Keratinocyte (primary cell): ENCODE data around the gene DMXL1. TPM values are rescaled to one million over a fixed set of nuclear protein-coding genes. Genes with fewer than 3 reads are reported as not detected.

Source experiments
- DNase-seq: peaks from one replicate; pipeline ENCODE4 v3.0.0-alpha.2; 2011; ENCODE audit warnings: low read depth, missing footprints, low spot score
- FAIRE-seq: peaks from 2 replicates; lab custom pipeline; 2011; peaks lifted over from hg19 to GRCh38; lab: Jason Lieb, UNC
- H2AFZ ChIP-seq: 2 replicates; pipeline ENCODE4 v1.6.0; 2012; ENCODE audit warnings: low read length, control low read depth, inconsistent platforms; ENCODE audit not compliant: control insufficient read depth
- H3K27ac ChIP-seq: 2 replicates; pipeline ENCODE4 v1.5.1; 2011; ENCODE audit warnings: low read length; ENCODE audit not compliant: control insufficient read depth, insufficient read depth
- H3K27me3 ChIP-seq: 3 replicates; pipeline ENCODE4 v1.6.0; 2011; ENCODE audit warnings: low read length; ENCODE audit not compliant: control insufficient read depth, insufficient read depth; ENCODE audit errors: extremely low read depth
- H3K36me3 ChIP-seq, 2 experiments: 2 replicates in 1 of 2; 3 replicates in 1 of 2; pipeline ENCODE4 v1.5.1; 2011; ENCODE audit warnings: low read length in 2 of 2, mild to moderate bottlenecking in 1 of 2; ENCODE audit not compliant: control insufficient read depth in 2 of 2, insufficient read depth in 2 of 2; ENCODE audit errors: extremely low read depth in 1 of 2
- H3K4me1 ChIP-seq: 3 replicates; pipeline ENCODE4 v1.5.1; 2011; ENCODE audit warnings: low read length; ENCODE audit not compliant: control insufficient read depth, insufficient read depth; ENCODE audit errors: extremely low read depth
- H3K4me2 ChIP-seq: 3 replicates; pipeline ENCODE4 v1.6.0; 2011; ENCODE audit warnings: low read depth, low read length; ENCODE audit not compliant: control insufficient read depth, insufficient read depth; ENCODE audit errors: extremely low read depth
- H3K4me3 ChIP-seq, 3 experiments: fragments of 200-600 bp in 1 of 3; sonication (generic) in 1 of 3; 2 replicates in 2 of 3; 3 replicates in 1 of 3; pipeline ENCODE4 v1.5.1; 2011 to 2016; ENCODE audit warnings: low read length in 3 of 3, mild to moderate bottlenecking in 3 of 3, control low read depth in 2 of 3, inconsistent platforms in 1 of 3, low read depth in 1 of 3, mixed read lengths in 1 of 3, mixed run types in 1 of 3, moderate library complexity in 1 of 3; ENCODE audit not compliant: control insufficient read depth in 2 of 3, insufficient read depth in 2 of 3; ENCODE audit errors: extremely low read depth in 1 of 3
- H3K79me2 ChIP-seq: 2 replicates; pipeline ENCODE4 v1.6.0; 2012; ENCODE audit warnings: low read length; ENCODE audit not compliant: control insufficient read depth, insufficient read depth
- H3K9ac ChIP-seq: 3 replicates; pipeline ENCODE4 v1.6.0; 2011; ENCODE audit warnings: low read length; ENCODE audit not compliant: control insufficient read depth, insufficient read depth; ENCODE audit errors: extremely low read depth
- H3K9me1 ChIP-seq: 3 replicates; pipeline ENCODE4 v1.6.0; 2011; ENCODE audit warnings: low read length; ENCODE audit not compliant: control insufficient read depth, insufficient read depth; ENCODE audit errors: extremely low read depth
- H3K9me3 ChIP-seq: 2 replicates; pipeline ENCODE4 v1.5.1; 2012; ENCODE audit warnings: low read depth, low read length; ENCODE audit not compliant: control insufficient read depth
- H4K20me1 ChIP-seq: 3 replicates; pipeline ENCODE4 v1.6.0; 2011; ENCODE audit warnings: low read length; ENCODE audit not compliant: control insufficient read depth, insufficient read depth; ENCODE audit errors: extremely low read depth
- EZH2 ChIP-seq: IDR thresholded peaks from one replicate; pipeline ENCODE4 v1.6.1; 2012; ENCODE audit warnings: inconsistent platforms, mild to moderate bottlenecking, low read length, moderate library complexity
- dilution Hi-C: fragments of 300-500 bp; cut with MboI; formaldehyde crosslinking; loops from one replicate; pipeline ENCODE4 v1.7.0; 2020; ENCODE audit warnings: low sequenced_read_pairs; ENCODE audit not compliant: extremely low pct_ligation_motif_present
- polyA plus RNA-seq, 5 experiments: library from polyadenylated mRNA; depleted of rRNA in 3 of 5; stranded (reverse) in 3 of 5; stranded (forward) in 1 of 5; unstranded in 1 of 5; fragments of >200 nt; gene quantifications; 1 replicate in 1 of 5; 2 replicates in 3 of 5; 3 replicates in 1 of 5; pipeline versions ENCODE4 v1.2.1 to v1.2.3, GENCODE V29; 2011 to 2012; ENCODE audit warnings: missing spikeins in 2 of 5, low read depth in 1 of 5, low replicate concordance in 1 of 5
- TF ChIP-seq, protein P1 (sequence below), 3 experiments: IDR thresholded peaks in 1 of 3; conservative IDR thresholded peaks in 1 of 3; optimal IDR thresholded peaks in 1 of 3; 2 replicates in 2 of 3; 3 replicates in 1 of 3; pipeline versions ENCODE3 to v1.5.1; 2011; ENCODE audit warnings: low read length in 3 of 3, mild to moderate bottlenecking in 3 of 3, moderate library complexity in 2 of 3, control low read depth in 1 of 3, inconsistent platforms in 1 of 3; ENCODE audit not compliant: insufficient read depth in 2 of 3; ENCODE audit errors: extremely low read depth in 1 of 3

The DMXL1 gene
- polyA plus RNA-seq, 1 donor (not counting 4 experiments of a cell fraction or from before 2014, with no cell fraction given), result 13.1 TPM

DNA sequence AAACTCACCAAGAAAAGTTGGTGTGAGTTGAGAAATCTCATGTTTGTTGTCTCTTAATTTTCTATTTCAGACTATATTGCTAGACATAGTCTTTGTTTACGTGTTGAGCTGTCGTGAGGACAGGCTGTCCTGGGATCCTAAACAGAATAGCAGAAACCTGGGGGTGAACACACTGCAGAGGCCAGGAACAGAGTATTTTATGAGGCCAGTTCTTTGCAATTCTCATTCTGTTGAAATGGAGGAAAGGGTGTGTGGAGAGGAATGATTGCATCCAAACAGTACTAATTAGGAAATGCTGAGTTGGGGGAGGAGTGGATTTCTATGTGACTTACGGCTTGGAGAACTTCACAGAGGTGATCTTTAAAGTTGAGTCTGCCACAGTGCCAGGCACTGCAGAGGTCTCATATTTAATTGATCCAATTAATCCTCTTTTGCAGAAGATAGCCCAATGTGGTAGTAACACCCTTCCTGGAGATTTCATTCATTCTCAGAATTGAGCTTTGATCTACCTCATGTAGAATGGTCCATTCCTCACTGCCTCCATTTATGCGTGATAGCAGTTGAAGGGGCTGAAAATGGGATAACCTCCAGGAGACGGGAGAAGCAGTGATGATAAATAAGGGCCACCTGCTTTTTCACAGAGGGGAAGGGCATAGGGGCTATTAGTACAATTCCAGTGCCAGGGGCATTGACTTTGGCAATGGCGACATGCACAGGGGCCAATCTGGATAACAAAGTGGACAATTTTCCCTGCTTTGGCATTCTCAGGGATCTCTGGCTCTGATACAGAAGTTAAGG lies 200.3 kb downstream of the DMXL1 start:
- dilution Hi-C loops, result no loop called here
- H3K79me2 ChIP-seq, result peaks cover 9% of the 10 kb centered on the region
- no peak overlapping the region for H3K4me3 ChIP-seq
- no peaks in the 10 kb centered on the region for H3K9me3 ChIP-seq
- no peak overlapping the region for H3K9ac ChIP-seq
- H4K20me1 ChIP-seq, result peaks cover 2% of the 10 kb centered on the region
- no peak for FAIRE-seq
- TF ChIP-seq, protein P1, sequence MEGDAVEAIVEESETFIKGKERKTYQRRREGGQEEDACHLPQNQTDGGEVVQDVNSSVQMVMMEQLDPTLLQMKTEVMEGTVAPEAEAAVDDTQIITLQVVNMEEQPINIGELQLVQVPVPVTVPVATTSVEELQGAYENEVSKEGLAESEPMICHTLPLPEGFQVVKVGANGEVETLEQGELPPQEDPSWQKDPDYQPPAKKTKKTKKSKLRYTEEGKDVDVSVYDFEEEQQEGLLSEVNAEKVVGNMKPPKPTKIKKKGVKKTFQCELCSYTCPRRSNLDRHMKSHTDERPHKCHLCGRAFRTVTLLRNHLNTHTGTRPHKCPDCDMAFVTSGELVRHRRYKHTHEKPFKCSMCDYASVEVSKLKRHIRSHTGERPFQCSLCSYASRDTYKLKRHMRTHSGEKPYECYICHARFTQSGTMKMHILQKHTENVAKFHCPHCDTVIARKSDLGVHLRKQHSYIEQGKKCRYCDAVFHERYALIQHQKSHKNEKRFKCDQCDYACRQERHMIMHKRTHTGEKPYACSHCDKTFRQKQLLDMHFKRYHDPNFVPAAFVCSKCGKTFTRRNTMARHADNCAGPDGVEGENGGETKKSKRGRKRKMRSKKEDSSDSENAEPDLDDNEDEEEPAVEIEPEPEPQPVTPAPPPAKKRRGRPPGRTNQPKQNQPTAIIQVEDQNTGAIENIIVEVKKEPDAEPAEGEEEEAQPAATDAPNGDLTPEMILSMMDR (optimal IDR thresholded peaks at IDR 0.05 in 1 of 3, IDR thresholded peaks at IDR 0.05 in 1 of 3, conservative IDR thresholded peaks at IDR 0.05 in 1 of 3; ENCODE audit: extremely low read depth in 1 of 3, insufficient read depth in 2 of 3, low read length in 3 of 3), result no peak
- no peak for TF ChIP-seq EZH2
- H3K4me1 ChIP-seq, result peaks cover 43% of the 10 kb centered on the region
- H3K27ac ChIP-seq, result no peak overlapping the region
- H3K9me1 ChIP-seq, result no peaks in the 10 kb centered on the region
- H3K27me3 ChIP-seq, result no peaks in the 10 kb centered on the region
- H2AFZ ChIP-seq, result no peak overlapping the region
- no peak for DNase-seq
- no peaks in the 10 kb centered on the region for H3K36me3 ChIP-seq
- no peak overlapping the region for H3K4me2 ChIP-seq

GRCh38 chr5:119271758-119272730 lies 201.2 kb downstream of the DMXL1 start:
- Histone ChIP-seq H3K27ac (no peak overlapping the region), H4K20me1 (peaks cover 2% of the 10 kb centered on the region), H3K36me3 (no peaks in the 10 kb centered on the region), H3K4me1 (peaks cover 43% of the 10 kb centered on the region), H3K9me3 (no peaks in the 10 kb centered on the region), H3K4me2 (no peak overlapping the region), H3K79me2 (peaks cover 9% of the 10 kb centered on the region), H2AFZ (no peak overlapping the region), H3K9ac (no peak overlapping the region), H3K27me3 (no peaks in the 10 kb centered on the region), H3K9me1 (no peaks in the 10 kb centered on the region), H3K4me3 (no peak overlapping the region)
- DNase-seq, result no peak
- dilution Hi-C loops, result no loop called here
- TF ChIP-seq EZH2, result no peak
- TF ChIP-seq, protein P1 (optimal IDR thresholded peaks at IDR 0.05 in 1 of 3, IDR thresholded peaks at IDR 0.05 in 1 of 3, conservative IDR thresholded peaks at IDR 0.05 in 1 of 3; ENCODE audit: extremely low read depth in 1 of 3, insufficient read depth in 2 of 3, low read length in 3 of 3), result no peak
- FAIRE-seq, result no peak
